ENCODE data around the gene BAIAP2. TPM values are rescaled to one million over a fixed set of nuclear protein-coding genes. Genes with fewer than 3 reads are reported as not detected.

The BAIAP2 gene
- total and polyA plus RNA-seq, 10 of the 15 experiments (the other 5 are each of a cell fraction or from before 2014, with no cell fraction given) = 0.15 to 1.2 (median 0.46) TPM; not detected in 2

DNA sequence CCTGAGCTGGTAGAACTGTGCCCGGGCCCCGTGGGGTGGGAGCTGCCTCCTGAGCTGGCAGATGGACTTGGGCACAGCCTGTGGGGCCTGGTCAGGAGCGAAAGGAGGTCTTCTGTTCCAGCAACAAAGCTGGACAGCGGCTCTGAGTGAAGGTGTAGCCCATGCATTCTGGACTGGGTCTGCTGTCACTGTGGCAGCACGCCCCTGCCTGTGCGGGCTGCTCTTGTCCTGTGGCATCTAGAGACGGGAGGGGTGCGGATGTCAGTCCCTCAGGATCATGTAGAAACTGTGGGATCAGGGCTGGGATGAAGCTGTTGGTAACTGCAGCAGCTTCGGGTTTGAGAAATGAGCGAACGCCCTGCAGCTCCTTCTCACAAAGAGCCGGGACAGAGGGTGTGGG, 19.4 kb downstream of the BAIAP2 start (continued):
- TF ChIP-seq, protein P1, sequence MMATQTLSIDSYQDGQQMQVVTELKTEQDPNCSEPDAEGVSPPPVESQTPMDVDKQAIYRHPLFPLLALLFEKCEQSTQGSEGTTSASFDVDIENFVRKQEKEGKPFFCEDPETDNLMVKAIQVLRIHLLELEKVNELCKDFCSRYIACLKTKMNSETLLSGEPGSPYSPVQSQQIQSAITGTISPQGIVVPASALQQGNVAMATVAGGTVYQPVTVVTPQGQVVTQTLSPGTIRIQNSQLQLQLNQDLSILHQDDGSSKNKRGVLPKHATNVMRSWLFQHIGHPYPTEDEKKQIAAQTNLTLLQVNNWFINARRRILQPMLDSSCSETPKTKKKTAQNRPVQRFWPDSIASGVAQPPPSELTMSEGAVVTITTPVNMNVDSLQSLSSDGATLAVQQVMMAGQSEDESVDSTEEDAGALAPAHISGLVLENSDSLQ (IDR thresholded peaks at IDR 0.05) = no peak
- no peak for TF ChIP-seq TCF12 (IDR thresholded peaks at IDR 0.05; ENCODE audit: low read depth, low read length)

DNA sequence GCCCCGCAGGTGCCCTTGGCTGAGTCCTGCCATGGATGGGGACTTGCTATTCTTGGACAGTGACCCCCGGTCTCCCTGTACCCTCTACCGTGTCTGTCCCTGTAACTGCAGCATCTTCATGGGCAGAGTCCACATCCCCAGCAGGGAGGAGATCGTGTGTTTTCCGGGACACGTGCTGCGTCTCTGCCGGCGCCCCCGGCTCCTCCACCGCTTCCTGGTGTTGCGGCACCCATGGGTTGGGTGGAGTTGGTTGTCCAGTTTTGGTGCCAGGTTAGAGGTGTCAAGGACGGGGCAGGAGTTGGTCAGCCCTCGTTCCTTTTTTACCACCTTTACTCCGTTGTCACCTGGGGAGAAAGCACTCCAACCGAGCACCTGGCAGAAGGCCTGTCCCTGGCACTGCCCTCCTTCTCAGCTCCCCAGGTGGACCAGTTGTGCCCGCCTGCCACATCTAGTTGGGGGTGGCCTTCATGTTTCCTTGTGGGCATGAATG, 20.0 kb downstream of the BAIAP2 start:
- ChIA-PET POLR2A (no interaction called here), SMC1A (ENCODE audit: uncharacterized antibody, unreplicated experiment) (no interaction called here), RAD21 (ENCODE audit: unreplicated experiment) (no interaction called here), CTCF (interaction anchor here (0.6 kb wide), 1 partner anchor 47 kb away, joined by 4 read pairs; no protein-coding TSS in a partner anchor)
- Histone ChIP-seq H3K9me3 (replicated peaks; ENCODE audit: control insufficient read depth, insufficient read depth, low read length) (no peaks in the 10 kb centered on the region), H2AFZ (ENCODE audit: control insufficient read depth, low read depth, low read length) (no peak overlapping the region), H3K9ac (ENCODE audit: control insufficient read depth, insufficient read depth, low read length) (no peak overlapping the region), H3K4me2 (ENCODE audit: control insufficient read depth, insufficient read depth) (no peak overlapping the region), H3K4me3 (no peak overlapping the region), H3K79me2 (ENCODE audit: control insufficient read depth, insufficient read depth, low read length) (no peaks in the 10 kb centered on the region), H3K27ac (ENCODE audit: control insufficient read depth, insufficient read depth) (no peak overlapping the region), H4K20me1 (ENCODE audit: control insufficient read depth, insufficient read depth) (no peaks in the 10 kb centered on the region), H3K27me3 (replicated peaks in 1 of 2; ENCODE audit: control insufficient read depth in 2 of 2, insufficient read depth in 2 of 2, low read length in 1 of 2) (no peaks in the 10 kb centered on the region; a peak in 1 of 4 replicates), H3K4me1 (ENCODE audit: control insufficient read depth, insufficient read depth, low read length) (peaks cover 7% of the 10 kb centered on the region), H3K36me3 (ENCODE audit: control insufficient read depth in 2 of 2, insufficient read depth in 2 of 2, low read length in 1 of 2) (no peaks in the 10 kb centered on the region)
- BruUV-seq (replicated peaks) = no TSS peak
- intact Hi-C loops (cut with micrococcal nuclease; ENCODE audit: unreplicated experiment) (no loop called here), in situ Hi-C loops (cut with MboI) (no loop called here)
- WGBS (ENCODE audit: insufficient coverage, insufficient replicate concordance, low lambda C conversion rate, missing lambda C conversion rate) = 58% methylated on average over 17 of the region's 17 CpGs
- TF ChIP-seq, protein P2, sequence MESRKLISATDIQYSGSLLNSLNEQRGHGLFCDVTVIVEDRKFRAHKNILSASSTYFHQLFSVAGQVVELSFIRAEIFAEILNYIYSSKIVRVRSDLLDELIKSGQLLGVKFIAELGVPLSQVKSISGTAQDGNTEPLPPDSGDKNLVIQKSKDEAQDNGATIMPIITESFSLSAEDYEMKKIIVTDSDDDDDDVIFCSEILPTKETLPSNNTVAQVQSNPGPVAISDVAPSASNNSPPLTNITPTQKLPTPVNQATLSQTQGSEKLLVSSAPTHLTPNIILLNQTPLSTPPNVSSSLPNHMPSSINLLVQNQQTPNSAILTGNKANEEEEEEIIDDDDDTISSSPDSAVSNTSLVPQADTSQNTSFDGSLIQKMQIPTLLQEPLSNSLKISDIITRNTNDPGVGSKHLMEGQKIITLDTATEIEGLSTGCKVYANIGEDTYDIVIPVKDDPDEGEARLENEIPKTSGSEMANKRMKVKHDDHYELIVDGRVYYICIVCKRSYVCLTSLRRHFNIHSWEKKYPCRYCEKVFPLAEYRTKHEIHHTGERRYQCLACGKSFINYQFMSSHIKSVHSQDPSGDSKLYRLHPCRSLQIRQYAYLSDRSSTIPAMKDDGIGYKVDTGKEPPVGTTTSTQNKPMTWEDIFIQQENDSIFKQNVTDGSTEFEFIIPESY (IDR thresholded peaks at IDR 0.05) = no peak
- TF ChIP-seq FOXK2 (IDR thresholded peaks at IDR 0.05) = no peak
- TF ChIP-seq NR2C1 (IDR thresholded peaks at IDR 0.05) = no peak
- TF ChIP-seq, protein P3, sequence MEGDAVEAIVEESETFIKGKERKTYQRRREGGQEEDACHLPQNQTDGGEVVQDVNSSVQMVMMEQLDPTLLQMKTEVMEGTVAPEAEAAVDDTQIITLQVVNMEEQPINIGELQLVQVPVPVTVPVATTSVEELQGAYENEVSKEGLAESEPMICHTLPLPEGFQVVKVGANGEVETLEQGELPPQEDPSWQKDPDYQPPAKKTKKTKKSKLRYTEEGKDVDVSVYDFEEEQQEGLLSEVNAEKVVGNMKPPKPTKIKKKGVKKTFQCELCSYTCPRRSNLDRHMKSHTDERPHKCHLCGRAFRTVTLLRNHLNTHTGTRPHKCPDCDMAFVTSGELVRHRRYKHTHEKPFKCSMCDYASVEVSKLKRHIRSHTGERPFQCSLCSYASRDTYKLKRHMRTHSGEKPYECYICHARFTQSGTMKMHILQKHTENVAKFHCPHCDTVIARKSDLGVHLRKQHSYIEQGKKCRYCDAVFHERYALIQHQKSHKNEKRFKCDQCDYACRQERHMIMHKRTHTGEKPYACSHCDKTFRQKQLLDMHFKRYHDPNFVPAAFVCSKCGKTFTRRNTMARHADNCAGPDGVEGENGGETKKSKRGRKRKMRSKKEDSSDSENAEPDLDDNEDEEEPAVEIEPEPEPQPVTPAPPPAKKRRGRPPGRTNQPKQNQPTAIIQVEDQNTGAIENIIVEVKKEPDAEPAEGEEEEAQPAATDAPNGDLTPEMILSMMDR (IDR thresholded peaks at IDR 0.05 in 2 of 3, conservative IDR thresholded peaks at IDR 0.05 in 1 of 3; ENCODE audit: control insufficient read depth in 2 of 3, extremely low read depth in 1 of 3, insufficient read depth in 1 of 3, low read depth in 3 of 3, low read length in 3 of 3) = no peak
- TF ChIP-seq, protein P4, sequence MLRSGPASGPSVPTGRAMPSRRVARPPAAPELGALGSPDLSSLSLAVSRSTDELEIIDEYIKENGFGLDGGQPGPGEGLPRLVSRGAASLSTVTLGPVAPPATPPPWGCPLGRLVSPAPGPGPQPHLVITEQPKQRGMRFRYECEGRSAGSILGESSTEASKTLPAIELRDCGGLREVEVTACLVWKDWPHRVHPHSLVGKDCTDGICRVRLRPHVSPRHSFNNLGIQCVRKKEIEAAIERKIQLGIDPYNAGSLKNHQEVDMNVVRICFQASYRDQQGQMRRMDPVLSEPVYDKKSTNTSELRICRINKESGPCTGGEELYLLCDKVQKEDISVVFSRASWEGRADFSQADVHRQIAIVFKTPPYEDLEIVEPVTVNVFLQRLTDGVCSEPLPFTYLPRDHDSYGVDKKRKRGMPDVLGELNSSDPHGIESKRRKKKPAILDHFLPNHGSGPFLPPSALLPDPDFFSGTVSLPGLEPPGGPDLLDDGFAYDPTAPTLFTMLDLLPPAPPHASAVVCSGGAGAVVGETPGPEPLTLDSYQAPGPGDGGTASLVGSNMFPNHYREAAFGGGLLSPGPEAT (IDR thresholded peaks at IDR 0.05; ENCODE audit: low read depth) = no peak
- TF ChIP-seq TAF1 (IDR thresholded peaks at IDR 0.05; ENCODE audit: borderline replicate concordance, low read depth, low read length) = no peak
- DNase-seq (ENCODE audit: low read depth, low spot score) (no peak), FAIRE-seq (no peak), ATAC-seq (no peak)
